ENCODE data around the gene RNF220. TPM values are rescaled to one million over a fixed set of nuclear protein-coding genes. Genes with fewer than 3 reads are reported as not detected.

Gene RNF220
- total and polyA plus RNA-seq, 2 of the 13 experiments (the other 11 are each of a cell fraction or from before 2014, with no cell fraction given): 48.2 to 72.1 TPM

DNA sequence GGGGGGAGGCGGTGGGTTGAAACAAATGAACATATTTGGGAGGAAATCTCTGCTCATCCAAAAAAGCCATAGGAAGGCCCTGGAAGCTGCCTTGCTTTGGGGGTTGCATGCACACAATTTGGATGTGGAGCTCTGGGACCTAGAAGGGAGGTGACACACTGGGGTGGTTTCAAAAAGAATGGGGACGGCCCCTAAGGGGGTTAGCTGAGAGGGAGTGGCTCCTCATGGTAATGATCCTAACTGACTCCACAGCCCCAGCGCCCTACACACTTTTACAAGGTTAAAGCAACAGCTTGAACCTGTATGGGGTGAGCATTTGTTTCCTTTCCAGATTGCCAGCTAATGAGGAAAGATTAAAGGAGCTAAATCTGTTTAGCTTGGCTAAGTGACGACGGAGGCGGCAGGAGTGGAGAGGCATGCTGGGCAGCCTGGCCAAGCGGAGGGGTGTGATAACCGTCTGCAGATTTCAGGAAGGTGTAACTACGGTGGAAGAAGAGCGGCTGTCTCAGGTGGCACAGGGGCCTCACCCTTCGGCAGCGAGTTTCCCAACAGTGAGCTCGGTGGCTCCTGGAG, 107.3 kb downstream of the RNF220 start (continued):
- TF ChIP-seq ZBTB4 (CRISPR knock-in tag; IDR thresholded peaks at IDR 0.05; ENCODE audit: borderline replicate concordance) (no peak), GFI1 (CRISPR knock-in tag; IDR thresholded peaks at IDR 0.05; ENCODE audit: borderline replicate concordance) (no peak), MXD4 (CRISPR knock-in tag; IDR thresholded peaks at IDR 0.05) (no peak), ZNF143 (CRISPR knock-in tag; IDR thresholded peaks at IDR 0.05) (no peak), CENPT (CRISPR knock-in tag; IDR thresholded peaks at IDR 0.05; ENCODE audit: low read depth) (no peak), STAG1 (CRISPR knock-in tag; IDR thresholded peaks at IDR 0.05) (no peak)

DNA sequence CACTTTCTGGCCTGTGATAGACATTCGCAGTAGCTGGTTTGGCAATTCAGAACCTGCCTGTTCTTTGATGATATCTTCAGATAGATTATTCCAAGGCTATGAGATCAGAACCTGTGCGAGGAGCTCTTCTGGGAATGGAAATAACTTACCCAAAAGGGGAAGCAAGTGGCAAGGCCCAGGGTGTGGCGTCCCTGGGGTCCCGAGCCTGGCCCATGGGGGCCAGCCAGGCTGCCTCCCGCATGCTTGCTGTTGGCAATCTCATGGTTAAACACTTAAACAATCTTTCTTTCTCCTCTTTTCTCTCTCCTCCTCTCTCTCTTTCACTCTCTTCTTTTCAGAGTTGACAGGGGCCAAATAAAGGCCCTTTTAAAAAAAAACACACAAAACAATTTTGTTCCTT, 108.1 kb downstream of the RNF220 start:
- no peak for FAIRE-seq
- H3K79me2 ChIP-seq (ENCODE audit: insufficient read depth, low read length): no peaks in the 10 kb centered on the region
- in situ Hi-C loops (cut with HindIII; ENCODE audit: extremely low pct_ligation_motif_present, low pct_unique_long_range_greater_than_20kb) (no loop called here), intact Hi-C loops (cut with micrococcal nuclease; ENCODE audit: unreplicated experiment) (loop anchor here (10.0 kb wide), 1 partner anchor 328 kb away; no protein-coding TSS in a partner anchor)
- POLR2A ChIA-PET: no interaction called here
- no peak overlapping the region for H3K9ac ChIP-seq (ENCODE audit: insufficient read depth, low read depth, low read length)
- no TSS peak for BruUV-seq (replicated peaks)
- peaks cover 23% of the 10 kb centered on the region for H3K4me1 ChIP-seq (ENCODE audit: insufficient read depth, low read length)
- no peak overlapping the region for H2AFZ ChIP-seq (ENCODE audit: low read length)
- no peak for TF ChIP-seq ZNF124 (CRISPR knock-in tag; IDR thresholded peaks at IDR 0.05)
- no peak for TF ChIP-seq NR1H2 (CRISPR knock-in tag; IDR thresholded peaks at IDR 0.05; ENCODE audit: borderline replicate concordance, low read depth)
- TF ChIP-seq ZNF577 (CRISPR knock-in tag; IDR thresholded peaks at IDR 0.05; ENCODE audit: borderline replicate concordance, low read depth): no peak
- TF ChIP-seq RARG (CRISPR knock-in tag; IDR thresholded peaks at IDR 0.05; ENCODE audit: low read depth): no peak
- no peak for TF ChIP-seq PLSCR1 (CRISPR knock-in tag; IDR thresholded peaks at IDR 0.05; ENCODE audit: borderline replicate concordance)
- TF ChIP-seq, protein P1, sequence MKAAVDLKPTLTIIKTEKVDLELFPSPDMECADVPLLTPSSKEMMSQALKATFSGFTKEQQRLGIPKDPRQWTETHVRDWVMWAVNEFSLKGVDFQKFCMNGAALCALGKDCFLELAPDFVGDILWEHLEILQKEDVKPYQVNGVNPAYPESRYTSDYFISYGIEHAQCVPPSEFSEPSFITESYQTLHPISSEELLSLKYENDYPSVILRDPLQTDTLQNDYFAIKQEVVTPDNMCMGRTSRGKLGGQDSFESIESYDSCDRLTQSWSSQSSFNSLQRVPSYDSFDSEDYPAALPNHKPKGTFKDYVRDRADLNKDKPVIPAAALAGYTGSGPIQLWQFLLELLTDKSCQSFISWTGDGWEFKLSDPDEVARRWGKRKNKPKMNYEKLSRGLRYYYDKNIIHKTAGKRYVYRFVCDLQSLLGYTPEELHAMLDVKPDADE (CRISPR knock-in tag; IDR thresholded peaks at IDR 0.05): no peak
- no peak for TF ChIP-seq ZNF468 (CRISPR knock-in tag; IDR thresholded peaks at IDR 0.05)
- TF ChIP-seq ZNF589 (CRISPR knock-in tag; conservative IDR thresholded peaks at IDR 0.05): no peak
- no peak for TF ChIP-seq HBP1 (CRISPR knock-in tag; IDR thresholded peaks at IDR 0.05; ENCODE audit: low read depth)
- TF ChIP-seq ZNF264 (CRISPR knock-in tag; IDR thresholded peaks at IDR 0.05): no peak
- TF ChIP-seq RFXAP (CRISPR knock-in tag; IDR thresholded peaks at IDR 0.05; ENCODE audit: borderline replicate concordance): no peak
- CTCF ChIA-PET (ENCODE audit: low intra/inter-chr PET ratio, low total read pairs): no interaction called here
- no peak overlapping the region for H3K4me2 ChIP-seq (ENCODE audit: low read depth, low read length)
- WGBS (ENCODE audit: low lambda C conversion rate): 78% methylated on average over 5 of the region's 5 CpGs
- no peak overlapping the region for H3K27ac ChIP-seq (ENCODE audit: extremely low read length, insufficient read depth, low read length)
- H3K4me3 ChIP-seq (replicated peaks in 1 of 3; ENCODE audit: insufficient read depth in 1 of 3, low read depth in 2 of 3, low read length in 3 of 3): no peak overlapping the region
- no peak for DNase-seq (ENCODE audit: low spot score)
- no peaks in the 10 kb centered on the region; a peak in 1 of 5 replicates for H3K27me3 ChIP-seq (ENCODE audit: control insufficient read depth in 1 of 2, insufficient read depth in 2 of 2, low read length in 2 of 2)
- peaks cover 0 to 6% of the 10 kb centered on the region in 2 experiments; a peak in 2 of 5 replicates for H3K36me3 ChIP-seq (replicated peaks in 1 of 2; ENCODE audit: control insufficient read depth in 1 of 2, insufficient read depth in 2 of 2, low read length in 2 of 2)
- ATAC-seq: no peak
- no peaks in the 10 kb centered on the region; the same call in 1 of the 2 replicates for H4K20me1 ChIP-seq (ENCODE audit: insufficient read depth, low read length)
- H3K9me3 ChIP-seq (ENCODE audit: low read length): no peaks in the 10 kb centered on the region
